CD4-positive, alpha-beta T cell treated with Interferon gamma for 1 hour (primary cell): ENCODE results near the gene FRMD1.
"Not testable (repeated sequence)": the region's sequence is repeated elsewhere in the genome, so short reads cannot be mapped to it uniquely, and the experiment has no call there.

Source experiments
- DNase-seq: peaks from one replicate; pipeline ENCODE4 v3.0.0-alpha.2; 2020

Gene FRMD1

GRCh38 chr6:168093634-168094033 lies 14.6 kb upstream of the FRMD1 start:
- no peak for DNase-seq

- no peak for DNase-seq
Observed at GRCh38 chr6:168093071-168093505, 14.1 kb upstream of the FRMD1 start.

GRCh38 chr6:168092541-168092940 lies 13.5 kb upstream of the FRMD1 start:
- no peak for DNase-seq

GRCh38 chr6:168091381-168092264 lies 12.6 kb upstream of the FRMD1 start:
- DNase-seq: no peak

- no peak for DNase-seq
Observed at GRCh38 chr6:168090706-168091105, 11.7 kb upstream of the FRMD1 start.

GRCh38 chr6:168090064-168090690 lies 11.2 kb upstream of the FRMD1 start:
- no peak for DNase-seq

- DNase-seq: no peak
Observed at GRCh38 chr6:168089186-168090063, 10.4 kb upstream of the FRMD1 start.

- DNase-seq: no peak
Observed at GRCh38 chr6:168088161-168089053, 9.4 kb upstream of the FRMD1 start.

- DNase-seq: no peak
Observed at GRCh38 chr6:168087436-168088160, 8.6 kb upstream of the FRMD1 start.

- DNase-seq: no peak
Observed at GRCh38 chr6:168086616-168087015, 7.6 kb upstream of the FRMD1 start.

- DNase-seq: no peak
Observed at GRCh38 chr6:168086066-168086465, 7.1 kb upstream of the FRMD1 start.

- DNase-seq: no peak
Observed at GRCh38 chr6:168084465-168085160, 5.6 kb upstream of the FRMD1 start.

GRCh38 chr6:168083514-168083885 lies 4.5 kb upstream of the FRMD1 start:
- no peak for DNase-seq

- DNase-seq: no peak
Observed at GRCh38 chr6:168082860-168083513, 4.0 kb upstream of the FRMD1 start.

- DNase-seq: no peak
Observed at GRCh38 chr6:168081858-168082546, 3.0 kb upstream of the FRMD1 start.

GRCh38 chr6:168080393-168081077 lies 1.5 kb upstream of the FRMD1 start:
- no peak for DNase-seq

GRCh38 chr6:168078175-168078942 lies 653 bp downstream of the FRMD1 start:
- no peak for DNase-seq

- DNase-seq: not testable (repeated sequence)
Observed at GRCh38 chr6:168077401-168077800, 1.6 kb downstream of the FRMD1 start.
